HG02884 (cell line): Measurements from ENCODE around the gene SLC24A4.
A peak's percentile ranks its signal among the peaks of the same experiment; 100 is the strongest.
"Not testable (repeated sequence)": the region's sequence is repeated elsewhere in the genome, so short reads cannot be mapped to it uniquely, and the experiment has no call there.

Experiments used
- ATAC-seq: cut with Tn5 transposase; IDR thresholded peaks from one replicate; pipeline ENCODE4 v1.9.1; 2021; ENCODE audit warnings: mild to moderate bottlenecking, moderate library complexity; ENCODE audit not compliant: unreplicated experiment

SLC24A4 gene

DNA sequence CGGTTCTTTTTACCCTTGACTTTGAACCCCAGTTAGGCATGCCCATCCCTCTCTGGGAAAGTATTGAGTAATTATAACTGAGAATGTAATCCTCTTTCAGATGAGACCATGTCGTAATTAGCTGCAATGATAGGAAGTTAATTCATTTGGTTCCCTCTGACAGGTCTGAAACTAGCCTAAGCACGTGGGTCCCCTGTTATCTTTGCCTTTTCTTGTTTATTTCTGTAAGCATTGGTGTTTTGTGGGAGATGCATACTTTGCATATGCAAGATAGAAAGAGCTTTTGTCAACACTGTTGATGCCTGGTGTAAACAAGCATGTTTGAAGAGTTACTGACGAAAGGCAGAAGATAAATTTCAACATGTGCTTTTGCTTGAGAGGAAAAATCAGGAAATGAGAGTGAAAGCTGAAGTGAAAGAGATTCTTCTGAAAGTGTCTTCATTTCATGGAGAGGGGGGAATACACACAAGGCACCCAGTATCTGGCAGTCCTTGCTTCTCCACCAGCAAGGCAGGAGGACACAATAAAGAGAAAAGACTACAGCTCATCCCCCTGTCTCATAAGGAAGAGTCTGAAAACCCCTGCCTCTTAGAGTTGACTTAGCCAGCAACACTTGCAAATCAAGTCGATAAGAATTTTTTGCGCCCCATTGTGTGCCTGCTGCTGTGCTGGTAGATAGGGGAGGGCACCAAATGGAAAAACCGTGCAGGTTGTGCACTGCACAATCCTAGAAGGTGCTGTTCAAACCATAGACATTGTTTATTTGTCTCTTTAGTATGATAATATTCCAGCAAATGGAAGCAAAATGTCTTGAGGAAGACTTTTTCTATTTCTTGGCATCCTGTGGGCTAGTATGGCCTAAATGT, 77.8 kb downstream of the SLC24A4 start:
- peak; percentile 73 for ATAC-seq

DNA sequence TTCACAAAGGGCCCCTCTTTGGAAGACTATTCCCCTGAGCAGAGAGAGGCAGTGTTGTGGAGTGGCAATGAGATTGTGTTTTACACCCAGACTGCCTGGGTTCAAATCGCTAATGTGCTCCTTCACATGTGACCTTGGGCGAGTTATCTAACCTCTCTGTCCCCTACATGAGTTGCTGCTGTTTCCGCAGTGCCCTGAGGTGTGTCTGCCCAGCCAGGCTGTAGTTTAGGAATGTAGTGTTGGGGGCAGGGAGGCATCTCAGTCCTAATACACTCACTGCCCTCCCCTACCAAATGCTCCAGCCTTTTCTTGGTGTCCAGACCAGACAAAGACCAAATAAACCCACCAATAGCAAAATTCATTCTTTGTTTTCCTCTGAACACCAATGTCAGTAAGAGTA, 78.6 kb downstream of the SLC24A4 start:
- no peak for ATAC-seq

DNA sequence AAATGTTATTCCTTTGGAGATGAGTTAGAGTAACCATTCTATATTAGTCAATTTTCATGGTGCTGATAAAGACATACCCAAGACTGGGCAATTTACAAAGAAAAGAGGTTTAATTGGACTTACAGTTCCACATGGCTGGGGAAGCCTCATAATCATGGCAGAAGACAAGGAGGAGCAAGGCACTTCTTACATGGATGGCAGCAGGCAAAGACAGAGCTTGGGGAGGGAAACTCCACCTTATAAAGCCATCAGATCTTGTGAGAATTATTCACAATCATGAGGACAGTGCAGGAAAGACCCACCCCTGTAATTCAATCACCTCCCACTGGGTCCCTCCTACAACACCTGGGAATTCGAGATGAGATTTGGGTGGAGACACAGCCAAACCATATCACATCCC, 79.5 kb downstream of the SLC24A4 start:
- ATAC-seq: not testable (repeated sequence)

DNA sequence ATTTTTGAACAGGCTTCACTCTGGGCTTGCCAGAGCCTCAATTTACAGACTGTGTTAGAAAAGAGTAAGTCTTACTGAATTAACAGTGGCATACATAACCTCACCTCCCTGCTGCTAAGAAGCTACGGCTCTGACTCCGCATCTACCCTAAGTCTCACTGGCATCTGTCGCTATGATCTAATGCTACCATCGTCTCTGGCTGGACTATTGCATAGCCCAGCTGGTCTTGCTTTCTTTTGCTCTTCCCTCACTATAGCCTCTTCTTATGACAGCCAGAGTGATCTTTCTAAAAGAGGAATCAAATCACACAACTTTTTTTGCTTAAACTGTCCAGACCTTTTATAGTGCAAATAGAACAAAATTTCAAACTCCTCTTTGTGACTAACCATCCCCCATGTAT, 81.1 kb downstream of the SLC24A4 start:
- ATAC-seq: no peak

DNA sequence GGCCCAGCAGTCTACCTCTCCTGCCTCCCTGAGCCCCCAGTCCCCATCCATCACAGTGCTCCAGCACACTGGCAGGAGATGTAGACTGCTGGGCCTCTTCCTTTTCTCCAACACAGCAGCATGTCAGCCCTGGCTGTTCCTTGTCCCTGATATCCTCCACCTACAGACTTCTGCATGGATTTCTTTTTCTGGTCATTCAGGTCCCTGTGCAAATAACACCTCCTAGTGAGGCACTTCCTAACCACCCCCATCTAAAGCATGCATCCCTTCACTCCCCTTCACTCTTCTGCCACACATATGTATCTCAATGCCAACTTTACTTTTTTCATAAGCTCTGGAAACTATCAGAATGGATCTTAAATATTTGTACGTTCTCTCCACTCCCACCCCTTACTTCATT, 81.5 kb downstream of the SLC24A4 start:
- ATAC-seq: no peak

DNA sequence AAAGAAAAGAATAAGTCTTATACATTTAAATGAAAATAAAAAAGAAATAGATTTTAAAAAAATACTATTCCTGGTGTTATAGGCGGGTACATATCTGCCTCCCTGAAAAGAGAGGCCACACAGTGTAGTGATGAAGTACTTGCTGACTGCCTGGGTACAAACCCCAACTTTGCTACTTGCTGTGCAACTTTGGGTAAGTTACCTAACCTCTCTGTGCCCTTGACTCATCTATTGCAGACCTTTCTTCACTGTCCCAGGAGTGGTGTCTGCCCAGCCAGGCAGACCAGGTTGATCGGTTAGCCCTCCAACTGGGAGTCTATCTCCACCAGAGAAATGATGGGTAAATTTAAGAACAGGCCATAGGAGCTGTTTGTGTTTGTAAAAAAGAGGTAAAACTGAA, 82.0 kb downstream of the SLC24A4 start:
- ATAC-seq: no peak

DNA sequence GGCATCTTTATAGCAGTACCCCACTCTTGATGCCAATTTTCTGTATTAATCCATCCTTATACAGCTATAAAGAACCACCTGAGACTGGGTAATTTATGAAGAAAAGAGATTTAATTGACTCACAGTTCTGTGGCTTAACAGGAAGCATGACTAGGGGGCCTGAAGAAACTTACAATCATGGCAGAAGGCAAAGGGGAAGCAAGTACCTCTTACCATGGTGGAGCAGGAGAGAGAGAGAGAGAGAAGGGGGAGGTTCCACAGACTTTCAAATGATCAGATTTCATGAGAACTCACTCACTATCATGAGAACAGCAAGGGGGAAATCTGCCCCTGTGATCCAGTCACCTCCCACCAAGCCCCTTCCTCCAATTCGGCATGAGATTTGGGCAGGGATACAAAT, 84.4 kb downstream of the SLC24A4 start:
- no peak for ATAC-seq

DNA sequence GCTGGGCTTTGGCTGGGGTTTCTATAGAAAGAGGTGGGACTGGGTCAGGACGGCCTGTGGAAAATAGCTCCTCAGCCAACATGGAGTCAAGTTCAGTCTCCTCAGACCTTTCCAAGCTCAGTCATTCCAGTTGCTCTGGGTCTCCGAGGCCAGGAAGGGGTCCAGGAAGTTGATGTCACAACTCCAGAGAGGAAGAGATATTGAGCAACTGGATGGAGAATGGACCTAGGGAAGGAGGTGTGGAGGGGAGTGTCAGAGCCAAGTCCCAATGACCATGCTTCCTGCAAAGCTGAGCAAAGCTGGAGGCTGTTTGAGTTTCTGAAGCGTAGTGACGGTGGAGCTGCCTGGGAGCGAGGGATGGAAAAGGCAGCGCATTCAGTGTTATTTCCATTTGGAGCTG, 86.1 kb downstream of the SLC24A4 start:
- no peak for ATAC-seq

DNA sequence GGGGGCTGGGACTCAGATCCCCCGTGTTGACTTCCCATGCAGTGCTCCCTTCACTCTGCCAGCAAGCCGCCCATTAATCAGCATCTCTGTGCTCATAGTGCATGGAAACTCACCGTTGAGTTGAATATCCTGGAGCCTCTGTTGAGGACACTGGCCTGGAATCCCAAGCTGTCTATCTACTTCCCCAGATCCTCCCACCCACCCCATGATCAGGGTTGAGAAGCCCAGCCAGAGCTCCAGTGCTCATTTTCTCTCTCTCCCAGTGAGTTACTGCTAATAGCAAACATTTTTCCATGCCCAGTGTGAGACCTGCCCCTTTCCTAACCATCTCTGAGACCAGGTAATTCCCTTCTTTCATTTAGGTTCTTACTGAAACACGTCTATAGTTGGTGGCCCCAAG, 88.2 kb downstream of the SLC24A4 start:
- no peak for ATAC-seq

DNA sequence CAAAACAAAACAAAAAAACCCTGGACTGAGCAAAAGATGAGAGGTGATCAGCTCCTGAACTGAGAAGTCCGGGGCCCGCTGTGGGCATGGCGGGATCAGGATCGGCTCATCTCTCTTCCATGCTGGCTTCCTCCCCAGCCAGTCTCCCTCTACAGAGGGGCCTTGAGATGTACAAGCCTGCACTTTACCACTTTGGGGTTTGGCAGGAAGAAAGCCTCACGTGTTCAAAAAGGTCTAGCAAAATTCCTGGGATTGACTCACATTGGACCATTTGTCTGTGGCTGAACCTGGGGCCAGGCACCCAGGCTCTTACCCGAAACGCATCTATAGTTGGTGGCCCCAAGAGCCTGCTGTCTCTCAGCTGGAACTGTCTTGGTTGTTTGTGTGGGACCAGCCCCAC, 89.0 kb downstream of the SLC24A4 start:
- ATAC-seq: no peak

DNA sequence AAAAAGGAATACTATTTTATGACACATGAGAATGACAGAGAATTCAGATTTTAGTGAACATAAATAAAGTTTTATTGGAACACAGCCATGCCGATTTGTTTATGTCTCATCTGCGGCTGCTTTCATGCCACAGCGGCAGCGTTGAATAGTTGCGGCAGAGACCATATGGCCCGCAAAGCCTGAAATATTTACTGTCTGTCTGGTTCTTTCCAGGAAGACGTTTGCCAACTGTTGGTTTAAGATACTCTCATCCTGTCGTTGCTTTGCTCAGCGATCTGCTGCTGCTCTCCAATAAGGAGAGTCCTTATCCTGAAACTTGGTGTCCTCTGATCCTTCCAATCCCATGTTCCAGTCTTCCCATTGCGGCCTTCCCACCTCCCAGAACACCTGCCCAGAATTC, 89.9 kb downstream of the SLC24A4 start:
- ATAC-seq: no peak

DNA sequence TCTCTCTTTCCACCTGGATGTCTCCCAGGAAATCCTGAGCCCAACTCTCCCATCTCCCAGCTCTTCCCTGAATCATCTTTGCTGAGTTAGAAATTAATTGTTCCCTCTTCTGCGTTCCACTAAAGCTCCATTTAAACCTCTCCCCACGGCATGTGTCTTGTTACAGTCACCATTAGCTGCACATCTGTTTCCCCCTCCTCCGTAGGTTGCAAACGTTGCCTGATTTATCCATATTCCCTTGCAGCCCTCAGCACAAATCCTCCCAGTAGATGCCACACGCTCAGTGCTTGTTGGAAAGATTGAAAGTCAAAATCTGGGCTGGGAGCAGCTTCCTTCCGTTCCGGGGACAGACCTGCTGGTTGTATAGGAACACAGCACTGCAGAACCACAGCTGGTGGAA, 90.4 kb downstream of the SLC24A4 start:
- no peak for ATAC-seq

DNA sequence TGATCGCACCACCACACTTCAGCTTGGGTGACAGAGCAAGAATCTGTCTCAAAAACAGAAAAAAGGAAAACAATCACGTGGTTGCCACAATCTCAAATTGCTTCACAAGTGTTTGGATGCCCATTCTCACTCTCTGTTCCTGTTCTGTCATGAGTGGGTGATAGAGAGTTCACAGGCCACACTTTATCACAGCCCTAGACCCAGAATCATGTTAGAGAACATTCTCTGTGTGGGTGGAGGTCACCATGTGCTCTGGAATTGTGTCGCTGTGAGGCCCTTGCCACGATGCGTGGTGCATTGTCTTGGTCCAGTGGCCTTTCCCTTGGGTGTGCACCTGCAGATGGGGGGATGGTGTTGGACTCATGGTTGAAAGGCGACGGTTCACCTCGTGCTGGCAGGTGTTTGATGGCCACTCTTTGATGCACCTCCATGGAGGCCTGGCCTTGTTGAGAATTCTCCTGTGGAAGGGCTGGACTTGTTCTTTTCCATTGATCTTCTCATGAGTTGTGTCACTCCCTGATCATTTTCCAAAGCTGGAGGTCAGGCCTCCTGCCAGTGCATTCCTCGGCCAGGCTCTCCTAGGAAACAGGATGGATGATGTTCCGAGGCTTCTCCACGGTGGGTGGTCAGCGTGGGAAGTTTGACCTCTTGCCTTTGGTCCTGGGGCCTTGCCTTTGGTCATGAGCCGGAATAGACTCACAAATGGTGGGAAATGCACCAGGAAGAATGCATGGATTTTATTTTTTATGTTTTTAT, 91.9 kb downstream of the SLC24A4 start:
- no peak for ATAC-seq

DNA sequence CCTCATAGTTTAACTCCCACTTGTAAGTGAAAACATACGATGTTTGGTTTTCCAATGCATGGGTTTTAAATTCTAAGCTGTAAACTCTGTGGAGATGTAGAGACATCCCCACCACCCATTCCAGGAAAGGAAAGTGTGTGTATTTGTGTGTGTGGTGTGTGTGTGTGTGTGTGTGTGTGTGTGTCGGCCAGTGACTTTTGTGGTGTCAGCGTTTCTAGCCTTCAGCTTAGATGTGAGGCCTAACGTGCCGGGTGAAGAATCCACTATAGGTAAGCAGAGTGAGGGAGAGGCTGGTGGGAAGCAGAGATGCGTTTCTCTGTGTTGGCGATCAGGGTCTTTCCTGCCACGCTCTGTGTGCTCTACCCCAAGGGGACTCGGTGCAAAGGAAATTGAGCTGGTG, 93.0 kb downstream of the SLC24A4 start:
- ATAC-seq: no peak

DNA sequence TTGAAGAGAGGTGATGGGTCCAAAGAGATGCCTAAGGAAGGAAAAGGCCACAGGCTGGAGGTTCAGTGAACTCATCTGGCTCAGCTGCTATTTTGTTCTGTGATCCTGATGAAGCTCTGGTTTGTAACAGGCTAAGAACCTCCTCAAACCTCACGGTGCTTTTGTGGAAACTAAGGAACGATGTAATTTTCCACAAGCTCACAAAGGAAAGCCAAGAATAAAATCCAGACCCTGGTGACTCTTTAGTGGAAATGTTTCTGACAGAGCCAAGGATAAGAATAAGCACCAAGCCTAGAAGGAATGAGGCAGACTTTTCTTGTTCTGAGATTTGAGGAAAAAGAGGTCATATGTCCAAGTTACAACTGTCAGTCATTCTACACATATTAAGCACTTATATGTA, 93.6 kb downstream of the SLC24A4 start:
- no peak for ATAC-seq

DNA sequence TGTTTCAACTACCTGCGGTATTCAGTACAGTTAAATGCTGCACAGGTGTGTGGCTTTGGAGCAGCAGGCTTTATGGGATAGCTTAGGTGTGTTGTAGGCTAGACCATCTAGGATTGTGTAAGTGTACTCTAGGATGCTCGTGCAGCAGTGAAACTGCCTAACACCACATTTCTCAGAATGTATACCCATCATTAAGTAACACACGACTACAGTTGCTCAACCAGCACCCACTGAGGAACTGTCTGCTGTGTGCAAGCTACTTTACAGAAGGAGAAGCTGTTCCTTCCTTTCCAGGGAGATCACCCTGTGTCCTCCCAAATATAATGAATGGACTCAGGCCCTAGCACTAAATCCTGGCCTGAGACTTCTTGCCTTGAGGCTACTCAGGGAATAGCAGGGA, 94.8 kb downstream of the SLC24A4 start:
- ATAC-seq: no peak

DNA sequence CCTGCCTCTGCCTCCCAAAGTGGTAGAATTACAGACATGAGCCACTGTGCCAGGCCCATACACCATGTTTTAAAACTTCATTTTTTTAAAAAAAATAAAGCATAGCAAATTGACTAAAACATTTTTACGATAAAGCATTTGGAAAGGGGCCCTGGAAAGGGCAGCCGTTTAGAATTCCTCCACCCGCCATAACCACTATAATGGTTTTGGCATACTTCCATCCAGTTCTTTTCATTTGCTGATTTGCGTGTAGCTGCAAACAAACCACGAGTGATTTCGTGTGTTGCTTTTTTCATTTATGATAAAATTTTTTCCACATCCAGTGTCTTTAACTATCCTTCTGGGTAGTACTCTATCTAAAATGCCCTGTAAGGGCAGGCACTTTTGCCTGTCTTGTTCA, 98.8 kb downstream of the SLC24A4 start:
- ATAC-seq: no peak

DNA sequence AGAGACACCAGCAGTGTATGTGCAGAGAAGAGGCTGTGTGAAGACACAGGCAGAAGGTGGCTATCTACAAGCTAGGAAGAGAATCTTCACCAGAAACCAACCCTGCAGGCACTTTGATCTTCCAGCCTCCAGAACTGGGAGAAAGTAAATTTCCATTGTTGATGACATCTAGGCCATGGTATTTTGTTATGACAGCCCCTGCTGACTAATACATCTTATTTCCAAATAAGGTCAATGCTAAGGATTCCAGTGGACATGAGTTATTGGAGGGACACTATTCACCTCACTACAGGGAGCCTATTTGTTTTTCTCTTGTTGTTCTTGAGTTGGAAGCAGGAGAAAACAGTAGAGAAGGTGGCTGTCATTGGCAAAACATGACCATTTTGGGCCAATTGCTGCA, 102.1 kb downstream of the SLC24A4 start:
- no peak for ATAC-seq

DNA sequence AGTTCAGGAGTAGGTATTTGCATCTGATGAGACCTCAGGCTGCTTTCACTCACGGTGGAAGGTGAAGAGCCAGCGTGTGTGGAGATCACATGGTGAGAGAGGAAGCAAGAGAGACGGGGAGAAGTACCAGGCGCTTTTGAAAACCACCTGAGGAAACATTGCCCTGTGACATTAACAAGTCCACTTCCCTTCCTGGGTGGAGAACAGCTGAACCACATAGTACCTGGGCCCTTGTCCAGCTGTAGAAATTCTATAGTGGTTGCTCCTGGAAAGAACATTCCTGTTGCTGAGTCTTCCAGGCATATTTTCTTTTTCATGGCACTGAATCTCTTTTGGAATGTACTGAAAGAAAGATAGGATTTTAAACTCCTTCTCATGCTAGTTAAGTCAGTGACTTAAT, 103.3 kb downstream of the SLC24A4 start:
- no peak for ATAC-seq

DNA sequence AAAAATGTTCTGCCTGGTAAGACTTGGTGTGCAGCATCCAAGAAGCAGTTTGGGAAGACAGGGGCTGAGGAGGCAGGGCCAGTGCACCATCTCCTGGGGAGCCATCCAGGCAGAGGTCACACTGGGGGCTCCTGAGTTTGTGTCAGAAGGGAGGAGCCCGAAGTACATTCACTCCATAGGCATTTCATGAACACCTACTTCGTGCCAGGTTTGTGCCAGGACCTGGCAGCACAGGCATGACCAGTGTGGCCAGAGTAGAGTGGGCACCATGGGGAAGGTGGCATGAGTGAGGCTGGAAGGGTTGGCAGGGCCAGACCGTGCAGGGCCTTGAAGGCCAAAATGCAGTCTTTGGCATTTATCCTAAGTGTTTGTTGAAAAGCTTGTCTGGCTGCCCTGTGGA, 104.1 kb downstream of the SLC24A4 start:
- ATAC-seq: no peak

DNA sequence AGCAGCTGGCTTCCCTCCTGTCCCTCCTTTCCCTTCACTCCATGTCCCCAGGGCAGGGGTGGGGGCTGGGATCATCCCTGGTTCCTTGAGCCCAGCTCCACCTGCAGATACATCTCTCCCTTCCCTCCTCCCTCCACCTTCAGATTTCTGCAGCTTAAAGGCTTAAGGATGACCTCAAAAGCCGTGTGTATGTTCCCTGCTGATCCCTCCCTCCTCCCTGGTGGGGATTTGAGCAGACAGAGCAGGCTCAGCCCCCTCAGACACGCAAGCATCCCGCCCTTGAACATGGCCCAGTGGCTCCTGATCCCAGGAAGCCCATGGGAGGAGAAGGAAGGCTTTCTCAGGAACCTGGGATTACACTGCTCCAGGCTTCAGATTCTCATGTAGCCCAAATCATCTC, 107.7 kb downstream of the SLC24A4 start:
- ATAC-seq: no peak

DNA sequence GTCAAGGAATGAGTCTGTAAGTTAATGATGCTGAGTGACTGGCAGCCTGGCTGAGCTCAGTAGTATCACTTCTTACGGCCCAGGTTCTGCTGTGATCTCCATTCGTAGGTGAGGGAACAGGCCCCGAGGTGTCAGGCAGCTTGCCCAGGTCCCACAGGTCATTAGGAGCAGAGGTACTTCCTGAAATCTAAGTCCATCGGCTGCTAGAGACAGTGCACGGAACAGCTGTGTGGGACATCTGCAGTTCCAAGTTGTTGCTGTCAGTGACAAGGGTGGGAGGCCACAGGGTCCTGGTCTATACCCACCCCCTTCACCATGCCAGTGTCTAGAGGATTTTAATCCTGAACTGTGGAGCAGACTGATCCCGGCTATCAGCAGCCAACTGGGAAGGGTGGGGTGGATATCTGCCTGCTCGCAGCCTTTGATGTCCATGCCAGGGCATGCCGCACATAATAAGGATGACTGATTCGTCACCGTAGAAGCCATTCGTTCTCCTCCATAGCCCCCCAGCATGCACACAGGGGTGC, 108.3 kb downstream of the SLC24A4 start:
- ATAC-seq: no peak
